ENCODE measurements around the gene GPR31.

DNA sequence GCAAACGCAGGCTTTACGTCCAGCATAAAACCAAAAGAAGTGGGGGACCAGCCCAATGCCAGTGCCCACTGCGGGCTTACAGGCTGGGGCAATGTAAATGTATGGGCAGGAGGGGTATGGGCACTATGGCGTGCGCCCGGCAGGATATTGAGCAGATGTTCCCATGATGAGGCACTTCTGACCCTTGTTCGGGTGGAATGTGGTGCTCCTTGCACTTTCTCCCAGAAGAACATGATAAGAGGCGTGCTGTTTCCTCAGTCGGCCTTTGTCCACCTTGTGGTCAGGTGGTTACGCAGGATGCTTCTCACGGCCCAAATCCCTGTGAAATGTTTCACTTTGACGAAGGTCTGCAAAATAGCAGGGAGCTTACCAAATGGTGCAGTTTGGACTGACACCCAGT lies 4.8 kb upstream of the GPR31 start:
- TF ChIP-seq, protein P1, sequence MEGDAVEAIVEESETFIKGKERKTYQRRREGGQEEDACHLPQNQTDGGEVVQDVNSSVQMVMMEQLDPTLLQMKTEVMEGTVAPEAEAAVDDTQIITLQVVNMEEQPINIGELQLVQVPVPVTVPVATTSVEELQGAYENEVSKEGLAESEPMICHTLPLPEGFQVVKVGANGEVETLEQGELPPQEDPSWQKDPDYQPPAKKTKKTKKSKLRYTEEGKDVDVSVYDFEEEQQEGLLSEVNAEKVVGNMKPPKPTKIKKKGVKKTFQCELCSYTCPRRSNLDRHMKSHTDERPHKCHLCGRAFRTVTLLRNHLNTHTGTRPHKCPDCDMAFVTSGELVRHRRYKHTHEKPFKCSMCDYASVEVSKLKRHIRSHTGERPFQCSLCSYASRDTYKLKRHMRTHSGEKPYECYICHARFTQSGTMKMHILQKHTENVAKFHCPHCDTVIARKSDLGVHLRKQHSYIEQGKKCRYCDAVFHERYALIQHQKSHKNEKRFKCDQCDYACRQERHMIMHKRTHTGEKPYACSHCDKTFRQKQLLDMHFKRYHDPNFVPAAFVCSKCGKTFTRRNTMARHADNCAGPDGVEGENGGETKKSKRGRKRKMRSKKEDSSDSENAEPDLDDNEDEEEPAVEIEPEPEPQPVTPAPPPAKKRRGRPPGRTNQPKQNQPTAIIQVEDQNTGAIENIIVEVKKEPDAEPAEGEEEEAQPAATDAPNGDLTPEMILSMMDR (IDR thresholded peaks at IDR 0.05), result no peak
- no peak for TF ChIP-seq FOXJ3 (CRISPR knock-in tag; IDR thresholded peaks at IDR 0.05)
- no peak for TF ChIP-seq YY1 (IDR thresholded peaks at IDR 0.05; ENCODE audit: low read depth)
- no peak for TF ChIP-seq TAF1 (IDR thresholded peaks at IDR 0.05; ENCODE audit: borderline replicate concordance, low read depth, low read length)
- TF ChIP-seq TEAD4 (IDR thresholded peaks at IDR 0.05; ENCODE audit: borderline replicate concordance, insufficient read depth), result no peak
- TF ChIP-seq, protein P2, sequence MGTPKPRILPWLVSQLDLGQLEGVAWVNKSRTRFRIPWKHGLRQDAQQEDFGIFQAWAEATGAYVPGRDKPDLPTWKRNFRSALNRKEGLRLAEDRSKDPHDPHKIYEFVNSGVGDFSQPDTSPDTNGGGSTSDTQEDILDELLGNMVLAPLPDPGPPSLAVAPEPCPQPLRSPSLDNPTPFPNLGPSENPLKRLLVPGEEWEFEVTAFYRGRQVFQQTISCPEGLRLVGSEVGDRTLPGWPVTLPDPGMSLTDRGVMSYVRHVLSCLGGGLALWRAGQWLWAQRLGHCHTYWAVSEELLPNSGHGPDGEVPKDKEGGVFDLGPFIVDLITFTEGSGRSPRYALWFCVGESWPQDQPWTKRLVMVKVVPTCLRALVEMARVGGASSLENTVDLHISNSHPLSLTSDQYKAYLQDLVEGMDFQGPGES (IDR thresholded peaks at IDR 0.05; ENCODE audit: low read depth, low read length), result no peak

Data from SK-N-SH (cell line).